NCI-H128 (cell line): Measurements from ENCODE around the gene MAPKAPK3.

Experiments used
- DNase-seq: peaks from one replicate; lab custom pipeline; 2025; ENCODE audit not compliant: unreplicated experiment; lab: John Stamatoyannopoulos, UW

The MAPKAPK3 gene

GRCh38 chr3:50608278-50608677 is 8.7 kb upstream of the MAPKAPK3 start:
- no peak for DNase-seq

GRCh38 chr3:50609071-50609762 is 7.7 kb upstream of the MAPKAPK3 start:
- no peak for DNase-seq

DNA sequence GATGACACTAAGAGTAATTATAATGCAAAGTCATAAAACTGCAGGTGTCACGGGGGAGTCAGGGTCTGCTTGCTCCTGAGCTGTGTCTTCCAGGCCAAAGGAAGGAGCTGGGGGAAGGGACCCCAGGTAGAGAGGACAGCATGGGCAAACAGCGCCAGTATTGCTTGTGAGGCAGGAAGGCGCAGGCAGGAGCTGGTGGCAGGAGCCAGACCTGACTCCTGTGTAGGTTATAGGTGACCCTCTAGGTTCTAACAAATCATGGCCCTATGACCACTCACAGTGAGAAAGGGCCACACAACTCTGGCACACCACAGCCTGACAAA is 7.2 kb upstream of the MAPKAPK3 start:
- DNase-seq, result no peak

- no peak for DNase-seq
Observed at GRCh38 chr3:50610181-50610971, 6.6 kb upstream of the MAPKAPK3 start.

GRCh38 chr3:50610992-50611463 is 5.9 kb upstream of the MAPKAPK3 start:
- no peak for DNase-seq

GRCh38 chr3:50611464-50612233 is 5.3 kb upstream of the MAPKAPK3 start, which contains the start of gene CISH:
TSS of gene CISH (minus strand) at chr3:50611774. CDS start at chr3:50611650, 124 bp downstream.
- peak; percentile 60 for DNase-seq

DNA sequence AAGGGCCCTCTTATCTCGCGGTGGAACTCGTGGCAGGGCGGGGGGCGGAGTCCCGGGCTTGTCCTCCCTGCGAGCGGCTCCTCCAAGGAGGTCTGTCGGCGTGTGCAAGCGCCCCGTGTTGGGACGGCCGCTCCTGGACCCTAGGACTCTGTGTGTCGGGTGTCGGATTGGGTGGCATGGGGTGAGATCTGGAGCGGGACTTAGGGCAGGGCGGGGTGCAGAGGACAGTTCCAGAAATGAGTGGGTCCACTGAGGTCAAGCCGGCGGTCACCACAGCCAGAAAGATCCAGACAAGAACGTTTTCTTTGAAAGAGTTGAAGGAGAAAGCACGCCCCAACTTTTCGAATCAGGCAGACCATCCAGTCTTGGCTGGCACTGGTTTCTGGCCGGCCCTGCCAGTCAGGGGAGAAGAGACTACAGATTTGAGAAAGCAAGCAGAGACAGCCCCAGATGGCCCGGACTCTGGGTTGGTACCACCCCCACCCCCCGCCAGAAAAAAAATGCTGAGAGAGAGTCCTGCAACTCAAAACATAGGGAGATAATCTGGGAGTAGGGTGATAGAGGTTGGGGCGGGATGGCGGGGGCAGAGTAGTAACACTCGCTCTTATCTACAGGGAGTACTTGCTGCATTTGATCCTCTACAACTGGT is 4.6 kb upstream of the MAPKAPK3 start:
- no peak for DNase-seq

- DNase-seq, result no peak
Observed at GRCh38 chr3:50612970-50613846, 3.7 kb upstream of the MAPKAPK3 start.

DNA sequence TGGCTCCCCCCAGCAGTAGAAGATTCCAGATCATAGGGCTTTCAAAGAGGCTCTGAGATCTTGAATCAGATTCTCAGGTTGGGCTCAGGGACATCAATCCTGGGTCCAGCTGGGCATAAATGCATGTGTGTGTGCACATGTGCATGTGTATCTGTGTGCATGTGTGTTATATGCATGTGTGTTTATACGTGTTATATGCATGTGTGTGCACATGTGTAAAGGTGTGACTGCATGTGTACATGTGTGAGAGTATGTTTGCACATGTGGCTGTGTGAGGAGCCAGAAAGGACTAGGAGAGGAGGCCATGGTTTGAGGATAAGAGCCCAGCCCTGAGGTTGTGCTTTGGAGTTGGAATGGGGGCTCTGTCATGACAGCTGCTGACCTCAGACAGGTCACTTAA is 1.8 kb upstream of the MAPKAPK3 start:
- DNase-seq, result no peak

- peak; percentile 74 for DNase-seq
Observed at GRCh38 chr3:50616003-50616769, 765 bp upstream of the MAPKAPK3 start.

GRCh38 chr3:50616770-50617095 is 218 bp upstream of the MAPKAPK3 start:
- DNase-seq, result peak; percentile 44

DNA sequence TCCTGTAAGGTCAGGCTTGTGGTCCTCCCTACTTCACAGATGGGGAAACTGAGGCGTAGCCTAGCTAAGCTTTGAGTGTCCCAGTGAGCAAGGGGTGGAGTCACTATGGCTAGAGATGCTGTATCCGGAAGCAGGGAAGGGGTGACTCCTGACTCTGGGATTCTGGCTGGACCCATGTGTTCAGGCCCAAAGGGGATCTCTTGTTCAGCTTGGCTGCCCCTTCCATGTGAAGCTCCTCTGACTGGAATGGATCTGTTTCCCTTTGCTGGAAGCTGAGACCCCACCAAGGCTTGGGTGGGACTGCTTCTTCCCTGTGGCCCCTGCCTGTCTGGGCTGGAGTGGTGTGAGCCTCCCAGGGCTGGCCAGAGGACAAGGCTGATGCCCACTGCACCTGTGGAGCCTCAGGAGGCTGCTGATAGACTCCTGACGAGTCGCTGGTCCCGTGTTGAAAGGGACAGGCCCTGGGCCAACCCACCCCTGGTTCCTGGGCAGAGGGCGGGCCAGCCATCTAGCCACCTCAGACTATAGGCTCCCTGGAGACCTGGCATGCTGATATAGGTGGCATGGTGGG is 1.0 kb downstream of the MAPKAPK3 start:
- no peak for DNase-seq

- DNase-seq, result no peak
Observed at GRCh38 chr3:50620420-50620819, 3.5 kb downstream of the MAPKAPK3 start.

DNA sequence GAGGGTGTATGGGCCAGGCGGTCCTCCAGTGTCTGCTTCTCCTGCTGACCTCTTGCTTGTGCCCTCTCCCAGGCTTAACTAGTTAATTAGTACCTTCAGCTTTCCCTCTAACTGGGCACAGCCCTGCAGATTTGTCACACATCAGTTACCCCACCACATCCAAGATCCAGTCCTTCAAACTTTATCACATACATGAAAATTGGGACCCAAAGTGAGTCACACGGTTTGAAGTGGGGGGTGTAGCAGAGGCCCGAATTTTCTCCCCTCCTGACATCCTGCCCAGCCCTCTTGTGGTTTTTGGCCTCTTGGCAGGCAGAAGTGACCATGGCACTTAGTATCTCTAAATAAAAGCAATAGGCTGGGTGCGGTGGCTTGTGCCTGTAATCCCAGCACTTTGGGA is 3.9 kb downstream of the MAPKAPK3 start:
- no peak for DNase-seq

DNA sequence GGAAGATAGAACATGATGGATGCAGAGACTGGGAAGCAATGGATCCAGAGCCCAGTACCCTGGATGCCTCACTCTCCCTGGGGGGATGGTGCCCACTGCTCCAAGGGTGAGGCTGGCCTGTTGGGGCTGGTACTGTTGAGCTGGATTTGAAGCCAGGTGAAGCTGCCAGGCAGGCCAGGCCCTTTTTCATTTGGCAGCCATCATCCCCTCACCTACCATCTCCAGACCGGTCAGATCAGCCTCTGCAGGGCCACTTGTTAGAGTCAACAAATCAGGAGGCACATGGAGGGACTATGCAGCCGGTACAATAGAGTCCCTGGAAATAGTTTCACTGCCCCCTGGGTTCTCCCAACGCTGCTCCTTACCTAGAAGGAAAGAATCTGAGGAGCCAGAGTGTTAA is 5.9 kb downstream of the MAPKAPK3 start:
- no peak for DNase-seq

- DNase-seq, result no peak
Observed at GRCh38 chr3:50623840-50624474, 7.0 kb downstream of the MAPKAPK3 start.

GRCh38 chr3:50624634-50625033 is 7.7 kb downstream of the MAPKAPK3 start:
- no peak for DNase-seq

- DNase-seq, result no peak
Observed at GRCh38 chr3:50625231-50626182, 8.6 kb downstream of the MAPKAPK3 start.
